DND-41 (cell line): ENCODE data around the gene SLC25A25.

Experiments used
- EZH2 ChIP-seq: IDR thresholded peaks from 3 replicates; pipeline ENCODE4 v1.6.1; 2012; ENCODE audit warnings: borderline replicate concordance, low read depth, mild to moderate bottlenecking, moderate library complexity, low read length, inconsistent platforms; ENCODE audit not compliant: severe bottlenecking
- TF ChIP-seq, protein P1 (sequence below): IDR thresholded peaks from 2 replicates; pipeline ENCODE4 v1.5.1; 2012; ENCODE audit warnings: borderline replicate concordance, low read length, moderate library complexity, mild to moderate bottlenecking; ENCODE audit not compliant: poor library complexity, severe bottlenecking; ENCODE audit errors: extremely low read depth

DNA sequence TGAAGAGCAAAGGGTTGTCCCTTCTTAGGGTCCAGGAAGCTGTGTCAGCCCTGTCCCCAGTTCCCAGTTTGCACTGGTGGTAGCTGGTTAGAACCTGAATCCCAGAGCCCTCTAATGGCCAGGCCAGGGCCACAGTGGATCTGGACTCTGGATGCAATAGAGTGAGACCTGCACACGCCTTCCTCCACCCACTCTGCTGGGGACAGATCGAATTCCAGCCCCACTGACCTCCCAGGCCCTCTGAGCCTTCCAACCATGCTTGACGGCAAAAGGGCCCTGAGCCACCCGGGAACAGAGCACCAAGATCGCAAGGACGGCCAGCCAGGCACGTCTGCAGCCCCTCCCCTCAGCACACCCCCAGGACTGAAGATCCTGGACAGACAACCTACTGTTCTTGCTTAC lies 24.6 kb upstream of the SLC25A25 start:
- TF ChIP-seq, protein P1, sequence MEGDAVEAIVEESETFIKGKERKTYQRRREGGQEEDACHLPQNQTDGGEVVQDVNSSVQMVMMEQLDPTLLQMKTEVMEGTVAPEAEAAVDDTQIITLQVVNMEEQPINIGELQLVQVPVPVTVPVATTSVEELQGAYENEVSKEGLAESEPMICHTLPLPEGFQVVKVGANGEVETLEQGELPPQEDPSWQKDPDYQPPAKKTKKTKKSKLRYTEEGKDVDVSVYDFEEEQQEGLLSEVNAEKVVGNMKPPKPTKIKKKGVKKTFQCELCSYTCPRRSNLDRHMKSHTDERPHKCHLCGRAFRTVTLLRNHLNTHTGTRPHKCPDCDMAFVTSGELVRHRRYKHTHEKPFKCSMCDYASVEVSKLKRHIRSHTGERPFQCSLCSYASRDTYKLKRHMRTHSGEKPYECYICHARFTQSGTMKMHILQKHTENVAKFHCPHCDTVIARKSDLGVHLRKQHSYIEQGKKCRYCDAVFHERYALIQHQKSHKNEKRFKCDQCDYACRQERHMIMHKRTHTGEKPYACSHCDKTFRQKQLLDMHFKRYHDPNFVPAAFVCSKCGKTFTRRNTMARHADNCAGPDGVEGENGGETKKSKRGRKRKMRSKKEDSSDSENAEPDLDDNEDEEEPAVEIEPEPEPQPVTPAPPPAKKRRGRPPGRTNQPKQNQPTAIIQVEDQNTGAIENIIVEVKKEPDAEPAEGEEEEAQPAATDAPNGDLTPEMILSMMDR = no peak
- no peak for TF ChIP-seq EZH2
